Sigmoid colon (tissue), 7 donors: ENCODE results near the gene FAM118A. TPM values are rescaled to one million over a fixed set of nuclear protein-coding genes. Genes with fewer than 3 reads are reported as not detected.
"Not testable (repeated sequence)": the region's sequence is repeated elsewhere in the genome, so short reads cannot be mapped to it uniquely, and the experiment has no call there.

ENCODE experiments used
- DNase-seq: peaks from one replicate; pipeline ENCODE4 v3.0.0-alpha.2; 2019
- H3K27ac ChIP-seq, 4 donors: fragments of 200-600 bp; sonication (generic); one replicate each; pipeline ENCODE4 v1.5.1; 2016 to 2019; ENCODE audit warnings: mild to moderate bottlenecking in 1 of 4
- H3K27me3 ChIP-seq, 3 donors: fragments of 200-600 bp; sonication (generic); one replicate each; pipeline ENCODE4 v1.5.1; 2019; ENCODE audit warnings: mild to moderate bottlenecking in 1 of 3
- H3K36me3 ChIP-seq, 4 donors: fragments of 200-600 bp; sonication (generic); one replicate each; pipeline ENCODE4 v1.5.1; 2016 to 2019
- H3K4me1 ChIP-seq, 4 donors: fragments of 200-600 bp; sonication (generic); one replicate each; pipeline ENCODE4 v1.5.1; 2017 to 2019
- H3K4me3 ChIP-seq, 4 donors: fragments of 200-600 bp; sonication (generic); one replicate each; pipeline ENCODE4 v1.5.1; 2017 to 2019; ENCODE audit warnings: mild to moderate bottlenecking in 2 of 4, moderate library complexity in 1 of 4
- H3K9me3 ChIP-seq, 4 donors: fragments of 200-600 bp in 3 of 4; sonication (generic) in 3 of 4; one replicate each; pipeline versions ENCODE4 v1.5.1 to v1.6.1; 2013 to 2019
- CTCF ChIP-seq, 4 experiments: fragments of 450-650 bp in 3 of 4; fragments of 200-600 bp in 1 of 4; IDR thresholded peaks; one replicate each; pipeline ENCODE4 v1.5.1; 2016 to 2019; ENCODE audit warnings: antibody characterized with exemption in 4 of 4, mild to moderate bottlenecking in 3 of 4, moderate library complexity in 2 of 4
- EP300 ChIP-seq, 4 donors: sonication (generic); formaldehyde crosslinking; IDR thresholded peaks; one replicate each; pipeline ENCODE4 v1.6.1; 2017; ENCODE audit warnings: antibody characterized with exemption in 4 of 4
- POLR2A ChIP-seq, 2 donors: fragments of 450-650 bp; IDR thresholded peaks; one replicate each; pipeline ENCODE4 v1.6.1; 2016; ENCODE audit warnings: antibody characterized with exemption in 2 of 2, mild to moderate bottlenecking in 2 of 2, moderate library complexity in 2 of 2
- POLR2AphosphoS5 ChIP-seq, 4 donors: sonication (generic); formaldehyde crosslinking; IDR thresholded peaks; one replicate each; pipeline ENCODE4 v1.6.1; 2017; ENCODE audit warnings: antibody characterized with exemption in 4 of 4
- WGBS, 2 donors: extraction: QIAGEN DNeasy Blood & Tissue Kit; methylation state at CpG; one replicate each; pipeline ENCODE4 v1.1.7; 2013; 5-methylcytosine and 5-hydroxymethylcytosine counted together
- intact Hi-C: fragments of 100-400 bp; cut with DNase I; formaldehyde crosslinking; loops from one replicate; pipeline ENCODE4 v1.15.1; 2023
- polyA plus RNA-seq, 3 donors: library from polyadenylated mRNA; stranded (reverse); fragments of 200-250 nt; gene quantifications; one replicate each; pipeline ENCODE4 v1.2.3, GENCODE V29; 2013
- total RNA-seq, 4 donors: library from RNA; depleted of rRNA; stranded (reverse); fragments of >200 nt; gene quantifications; one replicate each; pipeline ENCODE4 v1.1.0, GENCODE V29; 2016
- donor health status: healthy with polysubstance abuse.
- donor health status: Bipolar disorder and iron deficiency.
- donor health status: healthy.

Gene FAM118A
- total and polyA plus RNA-seq, 7 donors = 7.2 to 126 (median 18.8) TPM

GRCh38 chr22:45322873-45323525, 13.3 kb downstream of the FAM118A start:
- intact Hi-C loops = no loop called here
- peaks cover 0 to 23% (median 19%) of the 10 kb centered on the region in 4 donors for H3K4me1 ChIP-seq
- no peak overlapping the region for H3K4me3 ChIP-seq
- H3K27ac ChIP-seq = no peak overlapping the region
- H3K9me3 ChIP-seq = no peaks in the 10 kb centered on the region
- TF ChIP-seq POLR2A (IDR thresholded peaks at IDR 0.05) (no peak), CTCF (IDR thresholded peaks at IDR 0.05) (no peak), POLR2AphosphoS5 (IDR thresholded peaks at IDR 0.05) (no peak), EP300 (IDR thresholded peaks at IDR 0.05) (no peak)
- no peak for DNase-seq
- H3K36me3 ChIP-seq = peaks cover 20 to 43% (median 27%) of the 10 kb centered on the region in 4 donors
- 92 to 94% methylated on average over 24 of the region's 24 CpGs for WGBS, 2 donors
- H3K27me3 ChIP-seq = no peaks in the 10 kb centered on the region

- Histone ChIP-seq H3K4me3 (no peak overlapping the region), H3K4me1 (peaks cover 0 to 16% (median 14%) of the 10 kb centered on the region in 4 donors), H3K27me3 (no peaks in the 10 kb centered on the region), H3K9me3 (no peaks in the 10 kb centered on the region), H3K27ac (no peak overlapping the region), H3K36me3 (peaks cover 20 to 43% (median 27%) of the 10 kb centered on the region in 4 donors)
- 85 to 92% methylated on average over 7 of the region's 7 CpGs for WGBS, 2 donors
- TF ChIP-seq CTCF (IDR thresholded peaks at IDR 0.05) = no peak
- DNase-seq = no peak
- intact Hi-C loops = no loop called here
These were observed 14.0 kb downstream of the FAM118A start for GRCh38 chr22:45323695-45324094.

- 94 to 95% methylated on average over 12 of the region's 12 CpGs for WGBS, 2 donors
- no peak for DNase-seq
- Histone ChIP-seq H3K27ac (no peak overlapping the region), H3K36me3 (peaks cover 20 to 43% (median 27%) of the 10 kb centered on the region in 4 donors), H3K4me1 (peaks cover 0 to 15% (median 13%) of the 10 kb centered on the region in 4 donors), H3K4me3 (no peak overlapping the region), H3K9me3 (no peaks in the 10 kb centered on the region), H3K27me3 (no peaks in the 10 kb centered on the region)
- intact Hi-C loops = no loop called here
- no peak for TF ChIP-seq POLR2AphosphoS5 (IDR thresholded peaks at IDR 0.05)
- no peak for TF ChIP-seq POLR2A (IDR thresholded peaks at IDR 0.05)
- TF ChIP-seq EP300 (IDR thresholded peaks at IDR 0.05) = no peak
These were observed 14.6 kb downstream of the FAM118A start for GRCh38 chr22:45324311-45324711.

- Histone ChIP-seq H3K36me3 (peaks cover 13 to 64% (median 24%) of the 10 kb centered on the region in 4 donors), H3K27ac (peak overlapping the region in 1 of 4 donors; percentile 65), H3K4me1 (peaks cover 0 to 15% (median 10%) of the 10 kb centered on the region in 4 donors)
- intact Hi-C loops, DNase-seq, H3K4me3 ChIP-seq, H3K9me3 ChIP-seq, H3K27me3 ChIP-seq: not testable (repeated sequence)
- 89 to 91% methylated on average over 7 of the region's 8 CpGs for WGBS, 2 donors
These were observed 18.5 kb downstream of the FAM118A start for GRCh38 chr22:45328261-45328660.

GRCh38 chr22:45328822-45329529, 19.2 kb downstream of the FAM118A start:
- Histone ChIP-seq H3K4me1 (peaks cover 0 to 15% (median 10%) of the 10 kb centered on the region in 4 donors), H3K9me3 (no peaks in the 10 kb centered on the region), H3K27me3 (no peaks in the 10 kb centered on the region), H3K4me3 (no peak overlapping the region), H3K27ac (peak overlapping the region in 3 of 4 donors; percentile 36 to 65 (median 52)), H3K36me3 (peaks cover 6 to 62% (median 18%) of the 10 kb centered on the region in 4 donors)
- WGBS, 2 donors = 75 to 79% methylated on average over 8 of the region's 8 CpGs
- intact Hi-C loops = no loop called here
- DNase-seq = no peak
- TF ChIP-seq POLR2A (IDR thresholded peaks at IDR 0.05) = no peak
- no peak for TF ChIP-seq POLR2AphosphoS5 (IDR thresholded peaks at IDR 0.05)
- no peak for TF ChIP-seq CTCF (IDR thresholded peaks at IDR 0.05)
- no peak for TF ChIP-seq EP300 (IDR thresholded peaks at IDR 0.05)
